OCI-LY1 (cell line): ENCODE measurements around the gene RSAD1.

Source experiments
- CTCF ChIP-seq: fragments of 200-600 bp; sonication (generic), shearing (Covaris generic); IDR thresholded peaks from 2 replicates; pipeline ENCODE4 v1.5.1; 2017; ENCODE audit warnings: mild to moderate bottlenecking, antibody characterized with exemption, low read length, moderate library complexity, mixed read lengths
- EZH2 ChIP-seq: fragments of 200-600 bp; sonication (generic), shearing (Covaris generic); IDR thresholded peaks from 2 replicates; pipeline ENCODE4 v1.8.0; 2017; ENCODE audit warnings: borderline replicate concordance, mixed run types, mild to moderate bottlenecking, antibody characterized with exemption, low read length, moderate library complexity, mixed read lengths

GRCh38 chr17:50480854-50481490 lies 2.3 kb downstream of the RSAD1 start:
- TF ChIP-seq CTCF = no peak
- TF ChIP-seq EZH2 = no peak
